GM23248 (cell line): Measurements from ENCODE around the gene PRR19. TPM values are rescaled to one million over a fixed set of nuclear protein-coding genes. Genes with fewer than 3 reads are reported as not detected.

Experiments used
- DNase-seq: peaks from one replicate; pipeline ENCODE4 v3.0.0-alpha.2; 2015
- H2AFZ ChIP-seq: fragments of 200-600 bp; sonication (generic); 2 replicates; pipeline ENCODE4 v1.6.1; 2016; ENCODE audit warnings: antibody characterized with exemption
- H3F3A ChIP-seq: fragments of 200-600 bp; sonication (generic); 2 replicates; pipeline ENCODE4 v1.6.1; 2016; ENCODE audit warnings: mild to moderate bottlenecking, antibody characterized with exemption, mixed run types; ENCODE audit not compliant: insufficient read depth
- H3K27ac ChIP-seq: fragments of 200-600 bp; sonication (generic); 2 replicates; pipeline ENCODE4 v1.5.1; 2016; ENCODE audit warnings: mild to moderate bottlenecking
- H3K27me3 ChIP-seq: fragments of 200-600 bp; sonication (generic); replicated peaks from 2 replicates; pipeline ENCODE4 v1.6.1; 2016; ENCODE audit warnings: mild to moderate bottlenecking; ENCODE audit not compliant: insufficient read depth
- H3K36me3 ChIP-seq: fragments of 200-600 bp; sonication (generic); 2 replicates; pipeline ENCODE4 v1.6.1; 2016; ENCODE audit warnings: low read depth, mild to moderate bottlenecking
- H3K4me1 ChIP-seq: fragments of 200-600 bp; sonication (generic); 2 replicates; pipeline ENCODE4 v1.6.1; 2016; ENCODE audit warnings: mild to moderate bottlenecking; ENCODE audit not compliant: insufficient read depth
- H3K4me2 ChIP-seq: fragments of 200-600 bp; sonication (generic); one replicate; pipeline ENCODE4 v1.6.1; 2016; ENCODE audit warnings: mild to moderate bottlenecking; ENCODE audit not compliant: unreplicated experiment
- H3K4me3 ChIP-seq: fragments of 200-600 bp; sonication (generic); 2 replicates; pipeline ENCODE4 v1.5.1; 2016; ENCODE audit warnings: mild to moderate bottlenecking
- H3K79me2 ChIP-seq: fragments of 200-600 bp; sonication (generic); 2 replicates; pipeline ENCODE4 v1.6.1; 2016; ENCODE audit warnings: mild to moderate bottlenecking; ENCODE audit not compliant: insufficient read depth
- H3K9ac ChIP-seq: fragments of 200-600 bp; sonication (generic); 2 replicates; pipeline ENCODE4 v1.6.1; 2016; ENCODE audit warnings: mild to moderate bottlenecking
- H3K9me2 ChIP-seq: fragments of 200-600 bp; sonication (generic); 2 replicates; pipeline ENCODE4 v1.6.1; 2016; ENCODE audit warnings: mixed run types, mild to moderate bottlenecking, moderate library complexity; ENCODE audit not compliant: insufficient read depth
- H3K9me3 ChIP-seq: fragments of 200-600 bp; sonication (generic); one replicate; pipeline ENCODE4 v1.6.1; 2017; ENCODE audit warnings: low read depth
- H4K20me1 ChIP-seq: fragments of 200-600 bp; sonication (generic); 2 replicates; pipeline ENCODE4 v1.6.0; 2016; ENCODE audit not compliant: insufficient read depth
- EZH2 ChIP-seq: fragments of 200-600 bp; sonication (generic); IDR thresholded peaks from 2 replicates; pipeline ENCODE4 v1.6.1; 2018; ENCODE audit warnings: antibody characterized with exemption, mild to moderate bottlenecking; ENCODE audit not compliant: insufficient read depth, poor library complexity, severe bottlenecking
- EZH2phosphoT487 ChIP-seq: fragments of 200-600 bp; sonication (generic); IDR thresholded peaks from 2 replicates; pipeline ENCODE4 v1.6.1; 2018; ENCODE audit warnings: antibody characterized with exemption, moderate library complexity, mild to moderate bottlenecking, low read depth; ENCODE audit not compliant: insufficient read depth
- WGBS, 2 experiments: methylation state at CpG; one replicate each; pipeline ENCODE4 v1.1.6; 2015 to 2017; ENCODE audit warnings: low lambda C conversion rate in 2 of 2, low coverage in 1 of 2; ENCODE audit errors: missing lambda C conversion rate in 2 of 2; 5-methylcytosine and 5-hydroxymethylcytosine counted together
- in situ Hi-C: fragments of 300-500 bp; cut with MboI; formaldehyde crosslinking; loops from 2 replicates; pipeline ENCODE4 v1.15.0; 2020
- microRNA-seq: library from miRNA; unstranded; fragments of <30 nt; microRNA quantifications from one replicate; pipeline ENCODE4, GENCODE V29; 2016; ENCODE audit warnings: borderline number of aligned reads
- polyA plus RNA-seq: library from polyadenylated mRNA; unstranded; fragments of >200 nt; fragmentation: Nextera tagmentation; extraction: Ambion mirVana; gene quantifications from 2 replicates; pipeline ENCODE4 v1.2.1, GENCODE V29; 2016
- small RNA-seq: library from RNA; depleted of rRNA; stranded (forward); fragments of <200 nt; gene quantifications from one replicate; pipeline ENCODE3, GENCODE V24; 2014; ENCODE audit warnings: low read depth, low replicate concordance
- total RNA-seq: library from RNA; depleted of rRNA; stranded (reverse); fragments of >200 nt; shearing (Covaris generic); gene quantifications from 2 replicates; pipeline ENCODE4 v1.2.3, GENCODE V29; 2014; rRNA removed

PRR19 gene
- total and polyA plus RNA-seq, 2 experiments from 2014 or later: 1.1 TPM

DNA sequence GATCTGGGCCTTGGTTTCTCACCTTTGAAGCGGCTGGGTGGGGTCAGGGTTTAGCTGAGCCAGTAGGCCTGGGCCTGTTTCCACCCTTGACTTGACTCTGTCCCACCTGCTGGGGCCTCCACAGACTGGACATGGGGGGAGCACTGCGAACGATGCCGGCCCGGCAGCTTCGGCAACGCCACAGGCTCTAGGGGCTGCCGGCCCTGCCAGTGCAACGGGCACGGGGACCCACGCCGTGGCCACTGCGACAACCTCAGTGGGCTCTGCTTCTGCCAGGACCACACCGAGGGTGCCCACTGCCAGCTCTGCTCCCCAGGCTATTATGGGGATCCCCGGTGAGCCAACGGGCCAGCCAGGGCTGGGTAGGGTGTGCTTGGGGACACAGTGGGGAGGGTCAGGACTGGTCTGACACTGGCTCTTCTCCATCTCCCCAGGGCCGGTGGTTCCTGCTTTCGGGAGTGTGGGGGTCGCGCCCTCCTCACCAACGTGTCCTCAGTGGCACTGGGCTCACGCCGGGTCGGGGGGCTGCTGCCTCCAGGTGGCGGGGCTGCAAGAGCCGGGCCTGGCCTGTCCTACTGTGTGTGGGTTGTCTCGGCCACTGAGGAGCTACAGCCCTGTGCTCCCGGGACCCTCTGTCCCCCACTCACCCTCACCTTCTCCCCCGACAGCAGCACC is 51.5 kb downstream of the PRR19 start:
- Histone ChIP-seq H3K9me3 (no peaks in the 10 kb centered on the region), H4K20me1 (no peaks in the 10 kb centered on the region), H3K9me2 (no peaks in the 10 kb centered on the region), H3F3A (no peaks in the 10 kb centered on the region), H2AFZ (no peak overlapping the region), H3K27me3 (no peaks in the 10 kb centered on the region), H3K9ac (no peak overlapping the region), H3K4me1 (no peaks in the 10 kb centered on the region), H3K4me2 (no peak overlapping the region), H3K27ac (no peak overlapping the region), H3K4me3 (no peak overlapping the region), H3K36me3 (no peaks in the 10 kb centered on the region), H3K79me2 (no peaks in the 10 kb centered on the region)
- 94 to 96% methylated on average over 19 to 26 of the region's 29 CpGs for WGBS, 2 experiments
- in situ Hi-C loops: no loop called here
- no peak for DNase-seq
- TF ChIP-seq EZH2phosphoT487: no peak
- TF ChIP-seq EZH2: no peak

DNA sequence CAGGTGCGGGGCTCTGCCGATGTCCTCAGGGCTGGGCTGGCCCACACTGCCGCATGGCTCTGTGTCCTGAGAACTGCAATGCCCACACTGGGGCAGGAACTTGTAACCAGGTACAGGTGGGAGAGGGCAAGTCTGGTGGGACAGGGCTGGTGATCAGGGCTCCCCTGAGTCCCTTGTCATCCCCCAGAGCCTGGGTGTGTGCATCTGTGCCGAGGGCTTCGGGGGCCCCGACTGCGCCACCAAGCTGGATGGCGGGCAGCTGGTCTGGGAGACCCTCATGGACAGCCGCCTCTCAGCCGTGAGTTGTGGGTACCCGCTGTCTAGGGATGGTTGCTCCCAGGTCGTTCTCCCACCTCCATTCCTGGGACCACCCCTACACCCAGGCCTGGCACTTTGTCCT is 54.0 kb downstream of the PRR19 start:
- no peak for DNase-seq

DNA sequence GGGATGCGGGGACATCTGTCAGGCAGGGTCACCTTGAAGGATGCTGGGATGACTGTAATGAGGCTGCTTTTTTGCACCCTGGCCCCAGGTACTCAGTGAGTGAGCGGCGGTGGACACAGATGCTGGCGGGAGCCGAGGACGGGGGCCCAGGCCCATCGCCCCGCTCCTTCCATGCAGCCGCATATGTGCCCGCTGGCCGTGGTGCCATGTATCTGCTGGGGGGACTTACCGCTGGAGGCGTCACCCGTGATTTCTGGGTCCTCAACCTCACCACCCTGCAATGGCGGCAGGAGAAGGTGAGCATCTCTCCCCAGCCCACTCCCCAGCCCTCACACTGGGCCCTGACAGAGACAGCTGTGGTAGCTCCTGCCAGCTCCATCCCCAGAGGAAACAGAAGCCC is 54.8 kb downstream of the PRR19 start:
- Histone ChIP-seq H3K27ac (no peak overlapping the region), H3K79me2 (no peaks in the 10 kb centered on the region), H3K36me3 (no peaks in the 10 kb centered on the region), H3F3A (no peaks in the 10 kb centered on the region), H3K9me3 (no peaks in the 10 kb centered on the region), H3K4me2 (no peak overlapping the region), H2AFZ (no peak overlapping the region), H4K20me1 (no peaks in the 10 kb centered on the region), H3K4me1 (no peaks in the 10 kb centered on the region), H3K4me3 (no peak overlapping the region), H3K27me3 (no peaks in the 10 kb centered on the region), H3K9ac (no peak overlapping the region), H3K9me2 (no peaks in the 10 kb centered on the region)
- TF ChIP-seq EZH2 (no peak), EZH2phosphoT487 (no peak)
- no peak for DNase-seq
- 98 to 99% methylated on average over 12 to 15 of the region's 15 CpGs for WGBS, 2 experiments
- in situ Hi-C loops: no loop called here

More for the DNA sequence above, 54.0 kb downstream of the PRR19 start:
- Histone ChIP-seq H2AFZ (no peak overlapping the region), H3K4me1 (no peaks in the 10 kb centered on the region), H3K9ac (no peak overlapping the region), H3F3A (no peaks in the 10 kb centered on the region), H3K27me3 (no peaks in the 10 kb centered on the region), H3K4me2 (no peak overlapping the region), H3K79me2 (no peaks in the 10 kb centered on the region), H3K9me3 (no peaks in the 10 kb centered on the region), H3K36me3 (no peaks in the 10 kb centered on the region), H4K20me1 (no peaks in the 10 kb centered on the region), H3K9me2 (no peaks in the 10 kb centered on the region), H3K27ac (no peak overlapping the region), H3K4me3 (no peak overlapping the region)
- TF ChIP-seq EZH2 (no peak), EZH2phosphoT487 (no peak)
- WGBS, 2 experiments: 93 to 94% methylated on average over 10 to 12 of the region's 12 CpGs
- in situ Hi-C loops: no loop called here

DNA sequence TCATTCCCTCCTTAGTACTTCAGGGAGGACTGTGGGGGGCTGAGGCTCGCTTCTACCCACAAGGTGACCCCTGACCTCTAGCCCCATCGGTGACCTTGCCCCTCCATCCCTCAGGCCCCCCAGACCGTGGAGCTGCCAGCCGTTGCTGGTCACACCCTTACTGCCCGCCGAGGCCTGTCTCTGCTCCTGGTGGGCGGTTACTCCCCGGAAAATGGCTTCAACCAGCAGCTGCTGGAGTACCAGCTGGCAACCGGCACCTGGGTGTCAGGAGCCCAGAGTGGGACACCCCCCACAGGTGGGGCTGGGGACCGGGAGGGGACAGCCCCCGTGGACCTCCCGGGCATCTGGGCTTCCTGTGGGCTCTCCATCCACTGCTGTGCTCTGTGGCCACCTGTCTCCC is 55.4 kb downstream of the PRR19 start:
- TF ChIP-seq EZH2phosphoT487: no peak
- no peak for TF ChIP-seq EZH2
- Histone ChIP-seq H3K9ac (no peak overlapping the region), H4K20me1 (no peaks in the 10 kb centered on the region), H3K27me3 (no peaks in the 10 kb centered on the region), H2AFZ (no peak overlapping the region), H3K4me3 (no peak overlapping the region), H3K27ac (no peak overlapping the region), H3F3A (no peaks in the 10 kb centered on the region), H3K9me3 (no peaks in the 10 kb centered on the region), H3K36me3 (no peaks in the 10 kb centered on the region), H3K4me1 (no peaks in the 10 kb centered on the region), H3K4me2 (no peak overlapping the region), H3K79me2 (no peaks in the 10 kb centered on the region), H3K9me2 (no peaks in the 10 kb centered on the region)
- in situ Hi-C loops: no loop called here
- no peak for DNase-seq
- whole genome bisulfite sequencing, 2 experiments: 85 to 86% methylated on average over 12 of the region's 12 CpGs

Small RNA genes lying within 50 kb of the gene (microRNA-seq; reads per million reads assigned to microRNA genes)
- not detected for gene MIR8077

Small RNA genes lying within 50 kb of the gene (small RNA-seq; reads per million reads assigned to genes)
- gene MIR8077: not detected

Other genes starting within 250 kb of the PRR19 start
- gene GRIK5, start 231.9 kb upstream of the PRR19 start, total RNA-seq: not detected in 2 replicates
- not detected in 2 replicates for gene GRIK5, start 231.9 kb upstream of the PRR19 start, polyA plus RNA-seq
- gene ZNF574, start 226.0 kb upstream of the PRR19 start, total RNA-seq: 16.1 and 19.5 TPM in 2 replicates
- gene ZNF574, start 226.0 kb upstream of the PRR19 start, polyA plus RNA-seq: 14.8 and 16.6 TPM in 2 replicates
- 0.38 and 1.5 TPM in 2 replicates for gene POU2F2, start 169.7 kb upstream of the PRR19 start, total RNA-seq
- 3.0 and 4.6 TPM in 2 replicates for gene POU2F2, start 169.7 kb upstream of the PRR19 start, polyA plus RNA-seq
- gene DEDD2, start 84.5 kb upstream of the PRR19 start, total RNA-seq: 27.8 and 34.7 TPM in 2 replicates
- 21.1 and 22.5 TPM in 2 replicates for gene DEDD2, start 84.5 kb upstream of the PRR19 start, polyA plus RNA-seq
- 7.8 and 8.7 TPM in 2 replicates for gene ZNF526, start 81.8 kb upstream of the PRR19 start, total RNA-seq
- gene ZNF526, start 81.8 kb upstream of the PRR19 start, polyA plus RNA-seq: 10.2 and 10.5 TPM in 2 replicates
- gene GSK3A, start 59.5 kb upstream of the PRR19 start, total RNA-seq: 23.1 and 33.4 TPM in 2 replicates
- gene GSK3A, start 59.5 kb upstream of the PRR19 start, polyA plus RNA-seq: 13.0 and 13.1 TPM in 2 replicates
- 29.6 and 31.9 TPM in 2 replicates for gene ERF, start 47.0 kb upstream of the PRR19 start, total RNA-seq
- gene ERF, start 47.0 kb upstream of the PRR19 start, polyA plus RNA-seq: 21.2 and 24.7 TPM in 2 replicates
- 17.5 and 22.3 TPM in 2 replicates for gene CIC, start 32.9 kb upstream of the PRR19 start, total RNA-seq
- gene CIC, start 32.9 kb upstream of the PRR19 start, polyA plus RNA-seq: 7.8 and 8.3 TPM in 2 replicates
- 22.5 and 26.0 TPM in 2 replicates for gene PAFAH1B3, start 492 bp downstream of the PRR19 start, total RNA-seq
- 19.4 and 22.1 TPM in 2 replicates for gene PAFAH1B3, start 492 bp downstream of the PRR19 start, polyA plus RNA-seq
- not detected in 2 replicates for gene TMEM145, start 11.2 kb downstream of the PRR19 start, total RNA-seq
- not detected in 2 replicates for gene TMEM145, start 11.2 kb downstream of the PRR19 start, polyA plus RNA-seq
- 26.6 and 28.5 TPM in 2 replicates for gene MEGF8, start 23.5 kb downstream of the PRR19 start, total RNA-seq
- 5.4 and 5.5 TPM in 2 replicates for gene MEGF8, start 23.5 kb downstream of the PRR19 start, polyA plus RNA-seq
- not detected in 2 replicates for gene CNFN, start 88.2 kb downstream of the PRR19 start, total RNA-seq
- 0.82 and 1.1 TPM in 2 replicates for gene CNFN, start 88.2 kb downstream of the PRR19 start, polyA plus RNA-seq
- 0.22 and 0.51 TPM in 2 replicates for gene LIPE, start 125.3 kb downstream of the PRR19 start, total RNA-seq
- gene LIPE, start 125.3 kb downstream of the PRR19 start, polyA plus RNA-seq: 0.61 and 1.1 TPM in 2 replicates
- gene CXCL17, start 140.8 kb downstream of the PRR19 start, total RNA-seq: not detected in 2 replicates
- gene CXCL17, start 140.8 kb downstream of the PRR19 start, polyA plus RNA-seq: not detected in 2 replicates
- gene CEACAM1, start 226.3 kb downstream of the PRR19 start, total RNA-seq: not detected in 2 replicates
- gene CEACAM1, start 226.3 kb downstream of the PRR19 start, polyA plus RNA-seq: not detected in 2 replicates